ENCODE measurements around the gene PLEKHG3. TPM values are rescaled to one million over a fixed set of nuclear protein-coding genes. Genes with fewer than 3 reads are reported as not detected.
A peak's percentile ranks its signal among the peaks of the same experiment; 100 is the strongest.

Gene PLEKHG3
- polyA plus RNA-seq, 1 donor (not counting 4 experiments of a cell fraction or from before 2014, with no cell fraction given) = 71.0 TPM

GRCh38 chr14:64766430-64767151 is 62.4 kb downstream of the PLEKHG3 start:
- no peaks in the 10 kb centered on the region for H4K20me1 ChIP-seq (ENCODE audit: control insufficient read depth, extremely low read depth, insufficient read depth, low read length)
- peak; percentile 93 for FAIRE-seq
- H3K9ac ChIP-seq (ENCODE audit: control insufficient read depth, extremely low read depth, insufficient read depth, low read length) = peak overlapping the region; percentile 35
- H3K27ac ChIP-seq (ENCODE audit: control insufficient read depth, insufficient read depth, low read length) = peak overlapping the region; percentile 37
- no peaks in the 10 kb centered on the region for H3K9me3 ChIP-seq (ENCODE audit: control insufficient read depth, low read depth, low read length)
- H3K4me1 ChIP-seq (ENCODE audit: control insufficient read depth, extremely low read depth, insufficient read depth, low read length) = peaks cover 38% of the 10 kb centered on the region
- peak overlapping the region; percentile 80 for H2AFZ ChIP-seq (ENCODE audit: control insufficient read depth, low read length)
- no peaks in the 10 kb centered on the region for H3K36me3 ChIP-seq (ENCODE audit: control insufficient read depth in 2 of 2, extremely low read depth in 1 of 2, insufficient read depth in 2 of 2, low read length in 2 of 2)
- no peaks in the 10 kb centered on the region for H3K9me1 ChIP-seq (ENCODE audit: control insufficient read depth, extremely low read depth, insufficient read depth, low read length)
- H3K27me3 ChIP-seq (ENCODE audit: control insufficient read depth, extremely low read depth, insufficient read depth, low read length) = peaks cover 7% of the 10 kb centered on the region
- DNase-seq (ENCODE audit: low read depth, low spot score) = no peak
- dilution Hi-C loops (cut with MboI; ENCODE audit: extremely low pct_ligation_motif_present, low sequenced_read_pairs) = no loop called here
- TF ChIP-seq EZH2 (IDR thresholded peaks at IDR 0.05; ENCODE audit: low read length) = no peak
- TF ChIP-seq, protein P1, sequence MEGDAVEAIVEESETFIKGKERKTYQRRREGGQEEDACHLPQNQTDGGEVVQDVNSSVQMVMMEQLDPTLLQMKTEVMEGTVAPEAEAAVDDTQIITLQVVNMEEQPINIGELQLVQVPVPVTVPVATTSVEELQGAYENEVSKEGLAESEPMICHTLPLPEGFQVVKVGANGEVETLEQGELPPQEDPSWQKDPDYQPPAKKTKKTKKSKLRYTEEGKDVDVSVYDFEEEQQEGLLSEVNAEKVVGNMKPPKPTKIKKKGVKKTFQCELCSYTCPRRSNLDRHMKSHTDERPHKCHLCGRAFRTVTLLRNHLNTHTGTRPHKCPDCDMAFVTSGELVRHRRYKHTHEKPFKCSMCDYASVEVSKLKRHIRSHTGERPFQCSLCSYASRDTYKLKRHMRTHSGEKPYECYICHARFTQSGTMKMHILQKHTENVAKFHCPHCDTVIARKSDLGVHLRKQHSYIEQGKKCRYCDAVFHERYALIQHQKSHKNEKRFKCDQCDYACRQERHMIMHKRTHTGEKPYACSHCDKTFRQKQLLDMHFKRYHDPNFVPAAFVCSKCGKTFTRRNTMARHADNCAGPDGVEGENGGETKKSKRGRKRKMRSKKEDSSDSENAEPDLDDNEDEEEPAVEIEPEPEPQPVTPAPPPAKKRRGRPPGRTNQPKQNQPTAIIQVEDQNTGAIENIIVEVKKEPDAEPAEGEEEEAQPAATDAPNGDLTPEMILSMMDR (optimal IDR thresholded peaks at IDR 0.05 in 1 of 3, IDR thresholded peaks at IDR 0.05 in 1 of 3, conservative IDR thresholded peaks at IDR 0.05 in 1 of 3; ENCODE audit: extremely low read depth in 1 of 3, insufficient read depth in 2 of 3, low read length in 3 of 3) = peak in 2 of 3 experiments; percentile 6 to 16
- H3K4me3 ChIP-seq (ENCODE audit: control insufficient read depth in 2 of 3, extremely low read depth in 1 of 3, insufficient read depth in 2 of 3, low read depth in 1 of 3, low read length in 3 of 3) = no peak overlapping the region
- peak overlapping the region; percentile 46 for H3K4me2 ChIP-seq (ENCODE audit: control insufficient read depth, extremely low read depth, insufficient read depth, low read depth, low read length)
- H3K79me2 ChIP-seq (ENCODE audit: control insufficient read depth, insufficient read depth, low read length) = no peaks in the 10 kb centered on the region

DNA sequence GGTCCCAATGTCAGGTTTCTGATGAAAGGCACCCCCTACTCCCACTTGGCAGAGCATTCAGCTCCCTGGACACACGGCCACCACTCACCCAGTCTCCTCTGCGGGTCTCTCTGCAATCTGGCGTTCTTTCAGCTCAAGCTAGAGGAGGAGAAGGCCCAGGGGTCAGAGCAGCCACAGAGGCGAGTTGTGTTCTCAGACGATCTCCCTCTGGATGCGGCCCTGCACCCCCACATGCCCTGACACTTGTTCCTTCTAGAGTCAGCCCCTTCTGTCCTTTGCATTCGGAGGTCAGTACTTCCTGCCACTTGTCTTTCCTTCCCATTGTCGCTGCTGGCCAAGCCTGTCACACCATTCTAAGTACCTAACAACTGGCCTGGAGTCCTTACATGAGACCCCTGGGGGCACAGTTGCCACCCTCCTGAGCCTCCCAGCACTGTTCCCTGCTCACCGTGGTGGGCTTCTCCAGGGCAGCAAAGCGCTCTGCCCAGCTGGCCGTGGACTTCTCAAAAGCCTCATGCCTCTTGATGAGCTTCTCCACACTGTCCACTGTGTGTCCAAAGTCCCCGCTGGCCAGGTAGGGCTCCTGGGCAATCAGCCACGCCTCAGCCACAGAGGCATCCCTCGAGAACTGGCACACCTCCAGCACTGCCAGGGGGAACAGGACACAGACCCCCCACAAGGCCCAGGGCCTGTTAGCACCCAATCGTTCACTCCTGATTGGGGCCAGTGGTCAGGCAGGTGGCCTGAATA is 63.2 kb downstream of the PLEKHG3 start:
- H3K4me1 ChIP-seq (ENCODE audit: control insufficient read depth, extremely low read depth, insufficient read depth, low read length) = peaks cover 30% of the 10 kb centered on the region
- no peak overlapping the region for H3K4me2 ChIP-seq (ENCODE audit: control insufficient read depth, extremely low read depth, insufficient read depth, low read depth, low read length)
- H3K79me2 ChIP-seq (ENCODE audit: control insufficient read depth, insufficient read depth, low read length) = no peaks in the 10 kb centered on the region
- no peak for DNase-seq (ENCODE audit: low read depth, low spot score)
- FAIRE-seq = no peak
- dilution Hi-C loops (cut with MboI; ENCODE audit: extremely low pct_ligation_motif_present, low sequenced_read_pairs) = no loop called here
- H3K9ac ChIP-seq (ENCODE audit: control insufficient read depth, extremely low read depth, insufficient read depth, low read length) = no peak overlapping the region
- TF ChIP-seq, protein P1 (optimal IDR thresholded peaks at IDR 0.05 in 1 of 3, IDR thresholded peaks at IDR 0.05 in 1 of 3, conservative IDR thresholded peaks at IDR 0.05 in 1 of 3; ENCODE audit: extremely low read depth in 1 of 3, insufficient read depth in 2 of 3, low read length in 3 of 3) = no peak
- no peak for TF ChIP-seq EZH2 (IDR thresholded peaks at IDR 0.05; ENCODE audit: low read length)
- peaks cover 7% of the 10 kb centered on the region for H3K27me3 ChIP-seq (ENCODE audit: control insufficient read depth, extremely low read depth, insufficient read depth, low read length)
- no peaks in the 10 kb centered on the region for H3K9me3 ChIP-seq (ENCODE audit: control insufficient read depth, low read depth, low read length)
- no peak overlapping the region for H2AFZ ChIP-seq (ENCODE audit: control insufficient read depth, low read length)
- no peak overlapping the region for H3K4me3 ChIP-seq (ENCODE audit: control insufficient read depth in 2 of 3, extremely low read depth in 1 of 3, insufficient read depth in 2 of 3, low read depth in 1 of 3, low read length in 3 of 3)
- H3K27ac ChIP-seq (ENCODE audit: control insufficient read depth, insufficient read depth, low read length) = no peak overlapping the region
- H4K20me1 ChIP-seq (ENCODE audit: control insufficient read depth, extremely low read depth, insufficient read depth, low read length) = no peaks in the 10 kb centered on the region
- no peaks in the 10 kb centered on the region for H3K36me3 ChIP-seq (ENCODE audit: control insufficient read depth in 2 of 2, extremely low read depth in 1 of 2, insufficient read depth in 2 of 2, low read length in 2 of 2)
- H3K9me1 ChIP-seq (ENCODE audit: control insufficient read depth, extremely low read depth, insufficient read depth, low read length) = no peaks in the 10 kb centered on the region

Data from keratinocyte (primary cell).